Sciatic nerve (tissue), 2 donors: ENCODE results near the gene KPNB1. TPM values are rescaled to one million over a fixed set of nuclear protein-coding genes. Genes with fewer than 3 reads are reported as not detected.

ENCODE experiments used
- ATAC-seq: fragments of 200-7000 bp; cut with Tn5 transposase; one replicate; pipeline ENCODE4 v1.9.1; 2020; ENCODE audit warnings: mild to moderate bottlenecking, moderate library complexity
- DNase-seq: peaks from one replicate; pipeline ENCODE4 v3.0.0-alpha.2; 2020; ENCODE audit warnings: low spot score
- intact Hi-C: fragments of 100-400 bp; cut with DNase I; formaldehyde crosslinking; loops from one replicate; pipeline ENCODE4 v1.14.2; 2022
- total RNA-seq: library from RNA; stranded (reverse); fragmentation: NEBNext Ultra II Directional; extraction: Animal tissue kit (Norgen Biotek cat#: 25700); gene quantifications from one replicate; pipeline ENCODE4 v1.2.1, GENCODE V29; 2021
- donor health status: DM: no; HTN: no; CAD: no.
- donor health status: DM: no; HTN: no; CAD: no.

Gene KPNB1
- total RNA-seq, 1 donor from 2014 or later, result 223 TPM

DNA sequence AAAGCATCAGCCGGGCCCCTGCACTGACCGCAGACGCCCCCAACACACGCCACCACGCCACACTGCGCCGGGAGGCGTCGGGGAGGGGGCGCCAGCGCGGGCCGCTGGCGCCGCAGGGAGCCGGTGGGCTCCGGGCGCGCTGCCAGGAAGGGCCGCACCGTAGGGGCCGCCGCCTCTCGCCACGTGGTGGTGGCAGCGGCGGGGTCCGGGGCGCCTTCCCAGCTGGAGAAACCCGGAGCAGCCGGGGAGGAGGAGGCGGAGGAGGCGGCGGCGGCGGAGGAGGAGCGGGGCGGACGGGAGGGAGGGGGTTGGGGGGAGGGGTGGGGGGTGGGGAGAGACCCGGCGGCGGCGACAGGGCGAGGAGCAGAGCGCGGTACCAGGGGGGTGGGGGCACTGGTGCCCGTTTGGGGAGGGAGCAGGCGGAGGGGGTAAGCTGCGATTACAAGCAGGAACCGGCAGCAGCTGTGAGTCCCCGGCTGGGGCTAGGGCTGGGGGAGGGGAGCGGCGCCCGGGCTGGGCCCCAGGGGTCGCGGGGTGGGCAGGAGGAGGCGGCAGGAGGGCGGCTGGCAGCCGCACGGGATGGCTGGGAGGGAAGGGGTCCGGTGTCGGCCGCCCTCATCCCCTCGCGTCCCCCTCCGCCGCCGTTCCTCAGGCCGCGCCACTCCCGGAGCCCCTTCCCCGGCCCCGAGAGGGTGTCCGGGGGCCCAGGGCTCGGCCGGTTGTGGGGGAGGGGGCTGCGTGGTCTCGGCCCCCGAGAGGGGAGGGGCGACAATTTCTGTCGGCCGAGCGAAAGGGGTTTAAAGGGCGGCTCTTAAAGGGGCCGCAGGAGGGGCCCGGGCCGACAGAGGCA lies 44.2 kb downstream of the KPNB1 start, which contains the start of gene TBKBP1:
TBKBP1 (plus strand) TSS at position 431 of the 850 bp plus-strand sequence. CDS start 1,952 bp downstream, outside the sequence.
- ATAC-seq (peak; percentile 1), DNase-seq (peak; percentile 80)
- intact Hi-C loops, result no loop called here

DNA sequence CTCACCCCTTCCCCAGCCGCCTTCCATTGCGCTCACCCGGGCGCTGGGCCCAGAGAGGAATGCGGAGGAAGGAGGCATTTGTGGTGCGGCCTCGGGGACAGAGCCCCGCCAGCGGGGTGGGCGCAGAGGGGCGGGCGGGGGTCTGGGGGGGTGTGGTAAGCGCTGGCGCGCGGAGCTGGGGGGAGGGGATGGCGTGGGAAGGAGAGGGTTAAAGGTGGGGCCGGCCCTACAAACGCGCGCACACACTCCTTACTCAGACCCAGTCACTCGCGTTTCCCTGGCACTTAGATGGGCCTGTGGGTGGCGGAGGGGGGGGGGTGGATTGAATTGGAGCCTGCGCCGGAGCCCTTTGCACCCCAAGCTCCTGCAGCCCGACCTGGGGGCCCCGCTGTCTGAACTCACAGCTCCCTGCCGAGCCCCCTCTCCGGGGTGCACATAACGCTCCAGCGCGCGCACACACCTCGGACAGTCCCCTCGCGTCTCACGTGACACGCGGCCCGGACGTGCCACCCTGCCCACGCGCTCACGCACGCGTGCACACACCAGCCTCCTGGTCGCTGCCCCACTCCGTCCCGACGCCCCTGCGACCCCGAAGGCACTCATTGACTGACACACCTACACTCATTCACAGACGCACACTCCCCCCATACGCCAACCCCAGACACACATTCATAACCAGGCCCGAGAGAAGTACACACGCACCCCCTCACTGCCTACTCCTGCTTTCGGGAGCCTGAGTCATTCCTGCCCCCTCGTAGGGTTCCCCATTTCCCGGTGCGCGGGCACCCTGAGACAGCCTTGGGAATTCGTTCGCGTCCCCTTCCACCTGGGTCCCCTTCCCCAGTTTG lies 45.1 kb downstream of the KPNB1 start:
- intact Hi-C loops, result no loop called here
- peak; percentile 87 for ATAC-seq
- peak; percentile 84 for DNase-seq

DNA sequence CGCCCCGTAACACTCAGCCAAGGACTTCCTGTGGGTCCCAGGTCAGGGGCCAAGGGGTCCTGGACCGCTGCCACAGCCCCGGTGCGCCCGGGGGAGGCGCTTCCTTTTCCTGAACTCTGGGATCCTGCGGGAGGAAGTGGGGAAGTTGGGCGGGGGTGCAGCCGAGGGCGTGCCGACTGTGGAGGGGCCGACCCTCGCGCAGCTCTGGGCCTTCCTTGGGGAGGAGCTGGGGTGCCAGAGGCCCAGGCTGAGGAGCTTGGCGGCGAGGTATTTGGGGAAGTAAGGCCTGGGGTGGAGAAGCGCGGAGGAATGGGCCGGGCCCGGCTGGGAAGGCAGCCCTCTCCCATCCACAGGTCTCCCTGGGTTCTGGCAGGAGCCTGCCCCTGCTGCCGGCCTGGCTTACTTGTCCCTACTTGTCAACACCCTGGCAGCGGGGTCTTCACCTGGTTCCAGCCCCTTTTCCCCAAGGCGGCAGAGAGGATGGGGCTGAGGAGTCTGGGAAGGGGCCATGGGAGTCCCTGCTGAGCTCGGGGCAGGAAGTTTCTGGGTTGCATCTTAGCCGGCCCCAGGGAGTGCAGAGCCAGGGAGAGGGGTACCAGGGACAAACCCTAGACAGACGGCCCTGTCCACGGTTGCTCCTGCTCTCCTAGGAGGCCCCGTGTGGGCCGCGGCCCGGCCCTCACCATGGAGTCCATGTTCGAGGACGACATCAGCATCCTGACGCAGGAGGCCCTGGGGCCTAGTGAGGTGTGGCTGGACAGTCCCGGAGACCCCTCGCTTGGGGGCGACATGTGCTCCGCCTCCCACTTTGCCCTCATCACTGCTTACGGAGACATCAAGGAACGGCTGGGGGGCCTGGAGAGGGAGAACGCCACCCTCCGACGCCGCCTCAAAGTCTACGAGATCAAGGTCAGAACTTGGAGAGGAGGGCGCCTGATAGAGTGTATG lies 46.0 kb downstream of the KPNB1 start:
- DNase-seq (peak; percentile 77), ATAC-seq (peak; percentile 48)
- intact Hi-C loops, result no loop called here

GRCh38 chr17:47696717-47697642 lies 47.3 kb downstream of the KPNB1 start:
- no peak for ATAC-seq
- no peak for DNase-seq
- intact Hi-C loops, result no loop called here

DNA sequence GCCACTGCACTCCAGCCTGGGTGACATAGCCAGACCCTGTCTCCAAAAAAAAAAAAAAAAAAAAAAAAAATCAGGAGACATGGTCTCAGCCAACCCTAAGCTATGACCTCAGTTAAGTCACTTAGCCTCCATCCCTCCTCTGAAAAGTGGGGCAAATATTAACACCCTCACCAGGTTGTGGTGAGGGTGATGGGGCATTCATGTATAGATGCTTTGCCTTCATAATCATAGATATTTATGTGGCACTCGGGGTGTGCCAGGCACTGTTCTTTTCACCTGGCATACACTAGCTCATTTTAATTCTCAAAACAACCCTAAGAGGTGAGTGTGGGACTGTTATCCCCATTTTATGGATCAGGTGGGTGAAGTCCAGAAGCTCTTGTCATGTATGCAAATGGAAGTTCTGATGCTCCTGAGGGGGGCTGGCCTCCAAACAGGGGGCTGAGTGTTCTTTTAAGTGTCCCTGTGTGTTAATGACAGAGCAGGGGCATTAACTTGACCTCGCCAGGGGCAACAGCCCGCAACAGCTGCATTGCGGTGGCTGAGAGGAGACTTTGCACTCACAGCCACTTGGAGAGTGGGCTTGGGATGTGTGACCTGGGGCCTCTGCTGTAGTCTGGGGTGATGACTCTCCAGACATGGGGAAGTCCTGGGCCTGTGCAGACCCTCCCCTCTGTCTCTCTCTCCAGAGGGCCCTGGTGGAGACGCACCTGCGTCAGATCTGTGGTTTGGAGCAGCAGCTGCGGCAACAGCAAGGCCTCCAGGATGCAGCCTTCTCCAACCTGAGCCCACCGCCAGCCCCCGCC lies 48.4 kb downstream of the KPNB1 start:
- ATAC-seq (no peak), DNase-seq (no peak)
- intact Hi-C loops, result no loop called here

- no peak for ATAC-seq
- DNase-seq, result peak; percentile 83
- intact Hi-C loops, result no loop called here
These were observed 49.2 kb downstream of the KPNB1 start for GRCh38 chr17:47698749-47699535.

DNA sequence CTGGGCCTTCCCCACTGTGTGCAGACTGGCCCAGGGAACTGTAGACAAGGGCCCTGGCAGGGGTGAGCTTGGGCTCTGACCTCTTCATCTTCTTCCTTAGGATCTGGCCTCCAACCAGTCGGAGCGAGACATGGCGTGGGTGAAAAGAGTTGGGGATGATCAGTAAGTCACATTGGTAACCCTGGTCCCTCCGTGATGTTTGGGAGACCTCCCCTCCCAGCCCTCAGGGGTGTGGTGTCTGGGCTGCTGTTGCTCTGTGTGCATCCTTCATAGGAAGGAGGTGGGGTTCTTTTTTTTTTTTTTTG lies 49.8 kb downstream of the KPNB1 start:
- ATAC-seq (no peak), DNase-seq (no peak)
- intact Hi-C loops, result no loop called here

DNA sequence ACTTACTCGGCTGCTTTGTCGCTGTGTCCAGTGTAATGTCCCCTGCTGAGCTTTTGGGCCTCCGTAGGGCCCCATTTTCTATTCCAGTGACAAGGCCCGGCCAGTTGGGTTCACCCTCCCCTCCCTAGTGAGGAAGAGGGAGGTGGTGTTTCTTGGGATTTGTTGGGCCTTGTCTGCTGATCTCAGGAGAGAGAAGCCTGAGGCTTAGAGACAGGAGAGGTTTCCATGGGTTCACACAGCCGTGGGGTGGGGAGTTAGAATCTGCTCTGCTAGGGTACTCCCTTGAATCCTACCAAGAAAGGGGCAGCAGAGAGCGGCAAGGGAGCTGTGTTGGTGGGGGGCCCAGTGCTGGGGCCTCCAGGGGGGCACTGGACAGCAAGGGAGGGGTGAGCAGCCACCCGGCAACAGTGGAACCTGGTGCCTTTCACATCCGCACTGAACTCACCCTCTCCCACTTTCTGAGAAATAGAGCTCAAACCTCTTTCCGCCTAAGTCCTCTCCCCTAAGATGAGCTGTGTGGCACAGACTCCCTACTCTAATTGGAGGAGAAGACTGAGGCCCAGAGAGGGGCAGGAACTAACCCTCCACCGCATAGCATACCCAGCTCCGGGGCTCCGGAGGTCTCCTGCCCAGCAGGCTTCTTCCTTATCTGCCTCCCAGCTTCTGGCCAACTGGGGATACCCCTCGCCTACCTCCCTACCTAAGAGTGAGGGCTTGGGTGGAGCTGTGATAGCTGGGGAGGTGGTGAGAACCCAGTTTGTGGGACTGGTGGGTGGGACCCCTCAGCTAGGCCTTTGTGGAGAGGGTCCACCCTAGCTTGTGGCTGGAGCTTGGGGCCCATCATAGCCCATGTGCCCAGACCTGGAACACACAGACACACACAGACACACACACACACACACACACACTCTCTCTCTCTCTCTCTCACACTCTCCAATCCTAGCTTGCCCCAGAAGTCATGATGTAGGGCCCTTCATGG lies 51.0 kb downstream of the KPNB1 start:
- ATAC-seq, result no peak
- DNase-seq, result no peak
- intact Hi-C loops, result no loop called here

DNA sequence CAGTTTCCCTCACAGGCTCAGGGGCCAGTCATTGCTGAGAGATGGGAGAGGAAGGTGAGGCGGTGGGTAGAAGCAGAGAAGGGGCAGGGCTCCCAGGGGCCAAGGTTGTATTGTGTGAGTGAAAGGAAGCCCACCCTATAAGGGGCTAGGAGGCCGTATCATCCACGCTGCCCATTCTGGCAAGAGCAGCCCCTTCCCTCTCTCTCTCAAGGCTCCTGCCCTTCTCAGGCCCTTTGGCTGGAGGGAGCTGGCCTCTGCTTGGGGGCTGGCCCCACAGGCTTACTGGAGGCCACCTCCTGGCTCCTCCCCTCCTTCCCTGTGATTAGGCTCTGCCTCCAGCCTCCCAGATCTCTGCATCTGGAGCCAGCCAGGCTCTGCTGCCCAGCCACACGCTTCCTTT lies 51.9 kb downstream of the KPNB1 start:
- DNase-seq (no peak), ATAC-seq (peak; percentile 8)
- intact Hi-C loops, result no loop called here

GRCh38 chr17:47702391-47702995 lies 52.8 kb downstream of the KPNB1 start:
- DNase-seq, result no peak
- no peak for ATAC-seq
- intact Hi-C loops, result no loop called here

DNA sequence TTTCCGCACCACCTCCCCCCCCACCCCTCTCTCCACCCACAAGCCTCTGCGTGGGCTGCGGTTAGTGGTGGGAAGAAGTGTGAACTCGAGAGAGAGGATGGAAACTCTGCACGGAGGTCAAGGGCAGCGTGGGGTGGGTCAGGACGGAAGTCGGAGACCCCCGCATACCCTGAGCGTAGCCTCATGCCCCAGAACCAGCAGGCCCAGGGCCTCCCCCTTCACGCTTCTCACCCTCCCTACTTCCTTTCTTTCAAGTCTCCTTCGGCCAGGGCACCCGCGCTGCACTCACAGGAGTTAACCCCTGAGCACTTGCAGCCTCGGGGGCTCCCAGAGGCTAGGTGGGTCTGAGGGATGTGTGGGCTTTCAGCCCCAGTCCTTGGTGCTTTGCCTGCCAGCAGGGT lies 53.5 kb downstream of the KPNB1 start:
- intact Hi-C loops, result no loop called here
- no peak for ATAC-seq
- DNase-seq, result no peak

GRCh38 chr17:47703671-47704070 lies 54.0 kb downstream of the KPNB1 start:
- intact Hi-C loops, result no loop called here
- ATAC-seq (no peak), DNase-seq (no peak)

DNA sequence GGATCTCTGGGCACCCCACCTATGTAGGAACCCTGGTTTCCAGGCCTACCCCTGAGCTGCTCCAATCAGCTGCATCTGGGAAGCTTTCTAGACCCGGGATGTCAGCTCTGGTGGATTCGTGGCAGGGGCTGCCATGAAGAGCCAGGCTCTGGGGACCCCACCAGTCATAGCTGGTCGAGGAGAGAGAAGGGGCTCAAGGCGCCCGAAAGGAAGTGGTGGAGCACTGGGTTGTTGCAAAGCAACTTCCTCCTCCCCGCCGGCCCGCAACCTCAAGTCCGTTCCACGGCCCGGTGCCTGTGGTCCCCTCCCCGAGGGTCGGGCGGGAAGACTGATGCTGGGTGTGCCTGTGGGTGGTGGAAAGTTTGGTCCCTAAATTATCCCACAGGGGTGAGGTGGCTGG lies 54.4 kb downstream of the KPNB1 start:
- intact Hi-C loops, result no loop called here
- ATAC-seq (no peak), DNase-seq (no peak)

DNA sequence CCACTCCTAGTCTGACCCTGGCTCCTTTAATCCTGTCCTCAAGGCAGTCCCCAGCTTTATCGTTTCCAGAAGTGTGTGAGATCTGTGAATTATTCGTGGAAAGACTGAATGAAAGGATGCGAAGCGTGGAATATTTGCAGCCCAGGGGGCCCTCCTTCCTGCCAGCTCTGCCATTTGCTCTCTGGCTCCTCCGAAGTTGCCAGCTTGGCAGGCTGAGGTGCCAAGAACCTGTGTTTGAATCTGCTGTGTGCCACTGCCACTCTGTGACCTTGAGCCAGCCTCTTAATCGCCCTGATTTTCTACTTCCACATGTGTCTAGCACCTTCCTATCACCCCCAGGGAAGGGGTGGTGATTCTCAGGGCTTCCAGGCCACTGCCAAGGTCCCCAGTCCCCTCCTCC lies 55.0 kb downstream of the KPNB1 start:
- DNase-seq, result no peak
- no peak for ATAC-seq
- intact Hi-C loops, result no loop called here
